HUES6 (cell line): Measurements from ENCODE around the gene CXXC5.
A peak's percentile ranks its signal among the peaks of the same experiment; 100 is the strongest.

Experiments used
- H3K27ac ChIP-seq: 2 replicates; pipeline ENCODE4 v1.7.0; 2013; ENCODE audit warnings: low read depth, mild to moderate bottlenecking, low read length, inconsistent platforms
- H3K27me3 ChIP-seq: 2 replicates; pipeline ENCODE4 v1.6.1; 2013; ENCODE audit warnings: low read length; ENCODE audit not compliant: control insufficient read depth, insufficient read depth
- H3K36me3 ChIP-seq: 2 replicates; pipeline ENCODE4 v1.6.1; 2013; ENCODE audit warnings: low read length; ENCODE audit not compliant: control insufficient read depth, insufficient read depth
- H3K4me1 ChIP-seq: 2 replicates; pipeline ENCODE4 v1.6.1; 2013; ENCODE audit warnings: low read length; ENCODE audit not compliant: control insufficient read depth, insufficient read depth
- H3K4me3 ChIP-seq: 2 replicates; pipeline ENCODE4 v1.5.1; 2013; ENCODE audit warnings: low read depth, low read length
- H3K9ac ChIP-seq: one replicate; pipeline ENCODE4 v1.6.1; 2013; ENCODE audit warnings: mild to moderate bottlenecking, low read length
- H3K9me3 ChIP-seq: 2 replicates; pipeline ENCODE4 v1.6.1; 2013; ENCODE audit warnings: low read depth, low read length; ENCODE audit not compliant: control insufficient read depth, insufficient read depth

CXXC5 gene

DNA sequence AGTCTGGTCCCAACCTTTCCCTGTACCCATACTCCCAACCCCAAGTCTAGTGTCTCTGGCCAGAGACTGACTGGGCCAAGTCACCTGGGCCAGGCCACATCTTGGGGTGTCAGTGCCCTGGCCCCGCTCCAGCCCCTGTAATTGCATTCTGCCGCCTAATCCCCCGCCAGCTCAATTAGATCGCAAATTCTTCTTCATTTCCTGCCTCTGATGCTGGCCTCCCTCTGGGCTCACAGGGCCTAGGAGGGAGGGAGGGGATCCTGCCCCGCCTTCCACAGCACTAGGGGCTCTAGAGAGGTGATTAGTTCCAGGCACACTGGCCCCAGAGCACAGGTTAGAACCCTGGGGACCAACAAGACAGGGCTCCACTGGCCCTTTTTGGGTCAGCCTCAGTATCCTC, 5.5 kb downstream of the CXXC5 start:
- Histone ChIP-seq H3K27me3 (no peaks in the 10 kb centered on the region), H3K4me1 (peaks cover 70% of the 10 kb centered on the region), H3K4me3 (peak overlapping the region; percentile 28; the same call in 1 of the 2 replicates), H3K9ac (no peak overlapping the region), H3K9me3 (no peaks in the 10 kb centered on the region), H3K27ac (no peak overlapping the region), H3K36me3 (peaks cover 3% of the 10 kb centered on the region; the same call in 1 of the 2 replicates)

DNA sequence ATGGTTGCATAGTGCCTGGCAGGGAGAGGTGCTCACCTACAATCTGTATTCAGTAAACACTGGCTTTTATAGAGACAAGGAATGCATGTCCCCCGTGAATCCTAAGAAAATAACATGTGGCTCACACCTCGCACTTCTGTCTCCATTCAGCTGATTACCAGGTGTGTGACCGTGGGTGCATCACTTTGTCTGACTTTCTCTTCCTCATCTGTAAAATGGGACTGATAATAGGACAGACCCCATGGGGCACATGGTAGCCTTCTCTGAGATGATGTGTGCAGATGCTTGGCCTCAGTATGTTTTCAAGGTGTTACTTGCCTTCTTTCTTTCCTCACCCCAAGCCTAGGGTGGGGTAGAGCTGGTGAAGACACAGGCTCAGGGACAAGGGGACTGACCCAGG, 6.3 kb downstream of the CXXC5 start:
- peaks cover 3% of the 10 kb centered on the region; the same call in 1 of the 2 replicates for H3K36me3 ChIP-seq
- H3K4me1 ChIP-seq, result peaks cover 79% of the 10 kb centered on the region
- no peak overlapping the region for H3K4me3 ChIP-seq
- no peaks in the 10 kb centered on the region for H3K27me3 ChIP-seq
- no peaks in the 10 kb centered on the region for H3K9me3 ChIP-seq
- H3K27ac ChIP-seq, result no peak overlapping the region
- no peak overlapping the region for H3K9ac ChIP-seq

GRCh38 chr5:139654871-139655491, 6.8 kb downstream of the CXXC5 start:
- peak overlapping the region; percentile 8; the same call in 1 of the 2 replicates for H3K4me3 ChIP-seq
- no peaks in the 10 kb centered on the region for H3K9me3 ChIP-seq
- H3K27me3 ChIP-seq, result no peaks in the 10 kb centered on the region
- peaks cover 84% of the 10 kb centered on the region for H3K4me1 ChIP-seq
- no peak overlapping the region for H3K27ac ChIP-seq
- peaks cover 3% of the 10 kb centered on the region; the same call in 1 of the 2 replicates for H3K36me3 ChIP-seq
- peak overlapping the region; percentile 2 for H3K9ac ChIP-seq

GRCh38 chr5:139655727-139656271, 7.7 kb downstream of the CXXC5 start:
- Histone ChIP-seq H3K27me3 (no peaks in the 10 kb centered on the region), H3K36me3 (peaks cover 3% of the 10 kb centered on the region; the same call in 1 of the 2 replicates), H3K9ac (no peak overlapping the region), H3K4me1 (peaks cover 88% of the 10 kb centered on the region), H3K27ac (no peak overlapping the region), H3K9me3 (no peaks in the 10 kb centered on the region), H3K4me3 (no peak overlapping the region)

DNA sequence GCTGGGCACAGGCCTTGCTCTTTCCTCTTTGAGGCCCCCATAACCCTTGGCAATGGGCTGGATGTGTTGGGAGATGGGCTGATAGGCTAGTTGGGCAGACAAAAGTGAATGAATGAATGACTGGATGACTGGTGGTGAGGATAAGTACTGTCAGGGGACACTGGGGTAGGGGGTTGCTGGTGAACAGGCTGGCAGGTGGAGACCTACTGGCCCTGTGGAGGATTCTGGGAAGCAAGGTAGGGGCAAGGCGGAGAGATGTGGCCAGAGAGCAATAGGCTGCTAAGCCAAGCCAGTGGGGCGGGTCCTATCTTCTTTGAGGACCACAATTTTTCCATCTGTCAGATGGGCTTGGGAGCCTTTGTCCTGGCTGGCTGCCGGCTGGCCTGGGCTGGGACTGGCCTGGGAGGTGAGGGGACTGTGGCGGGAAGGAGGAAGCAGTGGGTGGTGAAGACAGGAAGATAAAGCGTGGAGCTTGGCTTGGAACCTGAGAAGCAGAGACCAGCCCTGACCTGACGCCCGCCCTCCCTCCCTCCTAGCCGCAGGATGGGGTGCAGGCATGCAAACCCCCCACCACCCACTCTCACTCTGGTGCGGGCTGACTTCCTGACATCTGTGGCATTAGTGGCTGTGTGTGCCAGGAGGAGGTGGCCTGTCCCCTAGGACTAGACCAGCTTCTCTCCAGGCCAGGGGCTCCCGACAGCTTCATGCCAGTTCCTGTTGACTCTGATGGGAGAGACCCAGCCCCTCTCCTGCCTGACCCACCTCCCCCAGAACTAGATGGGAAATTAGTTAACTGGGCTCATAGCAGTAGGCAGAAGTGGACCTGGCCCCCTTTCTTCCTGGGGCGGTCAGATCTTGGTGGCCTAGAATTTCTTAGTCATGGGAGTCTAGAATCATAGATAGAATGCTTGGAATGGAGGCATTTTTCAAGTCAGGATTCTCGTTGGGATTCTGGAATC, 9.5 kb downstream of the CXXC5 start:
- Histone ChIP-seq H3K9ac (no peak overlapping the region), H3K36me3 (peaks cover 7% of the 10 kb centered on the region; the same call in 1 of the 2 replicates), H3K27me3 (no peaks in the 10 kb centered on the region), H3K4me1 (peaks cover 82% of the 10 kb centered on the region), H3K4me3 (no peak overlapping the region; the same call in 1 of the 2 replicates), H3K9me3 (no peaks in the 10 kb centered on the region), H3K27ac (no peak overlapping the region)

DNA sequence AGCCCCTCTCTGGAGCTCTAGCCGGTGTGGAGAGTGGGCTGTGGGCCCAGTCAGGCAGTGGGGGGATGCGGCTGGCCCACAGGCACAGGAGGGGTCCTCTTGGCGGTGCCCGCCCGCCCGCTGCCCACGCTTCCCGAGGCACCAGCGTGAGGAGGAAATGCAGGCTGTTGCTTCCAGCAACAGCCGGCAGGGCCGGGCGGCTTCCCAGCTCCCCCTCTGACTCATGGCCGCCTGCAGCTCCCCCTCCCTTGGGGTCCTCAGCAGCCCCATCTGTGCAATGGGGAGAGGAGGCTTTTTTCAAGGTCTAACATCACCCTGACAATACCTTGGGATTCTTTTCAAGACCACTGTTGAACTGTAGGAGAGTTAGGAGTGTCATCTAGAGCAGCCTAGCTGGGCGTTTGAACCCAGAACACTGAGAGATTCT, 10.4 kb downstream of the CXXC5 start:
- no peaks in the 10 kb centered on the region for H3K27me3 ChIP-seq
- H3K4me3 ChIP-seq, result peak overlapping the region; percentile 4; the same call in 1 of the 2 replicates
- H3K27ac ChIP-seq, result no peak overlapping the region
- H3K9me3 ChIP-seq, result no peaks in the 10 kb centered on the region
- H3K9ac ChIP-seq, result no peak overlapping the region
- H3K4me1 ChIP-seq, result peaks cover 82% of the 10 kb centered on the region
- peaks cover 7% of the 10 kb centered on the region; the same call in 1 of the 2 replicates for H3K36me3 ChIP-seq

GRCh38 chr5:139658928-139659667, 10.9 kb downstream of the CXXC5 start:
- Histone ChIP-seq H3K27me3 (no peaks in the 10 kb centered on the region), H3K27ac (no peak overlapping the region; the same call in 1 of the 2 replicates), H3K4me3 (peak overlapping the region; percentile 4; the same call in 1 of the 2 replicates), H3K4me1 (peaks cover 81% of the 10 kb centered on the region), H3K36me3 (peaks cover 7% of the 10 kb centered on the region; the same call in 1 of the 2 replicates), H3K9ac (peak overlapping the region; percentile 36), H3K9me3 (no peaks in the 10 kb centered on the region)

DNA sequence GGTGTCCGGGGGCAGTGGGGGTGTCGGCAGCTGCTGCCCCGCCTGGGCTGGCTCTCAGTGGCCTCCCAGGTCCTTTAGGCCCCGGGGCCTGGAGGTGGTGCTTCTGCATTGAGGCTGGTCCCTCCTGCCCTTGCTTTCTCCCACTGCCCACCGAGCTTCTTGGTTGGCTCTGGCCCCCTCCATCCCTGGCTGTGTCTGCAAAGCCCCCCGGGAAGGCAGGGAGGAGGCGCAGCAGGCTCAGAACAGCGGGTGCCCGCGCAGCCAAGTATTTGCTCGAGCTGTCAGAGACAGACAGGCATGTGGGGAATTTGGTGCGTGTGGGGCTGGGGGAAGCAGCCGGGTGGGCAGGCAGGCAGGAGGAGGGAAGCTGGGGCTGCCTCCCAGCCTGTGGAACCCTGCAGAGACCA, 11.5 kb downstream of the CXXC5 start:
- peaks cover 79% of the 10 kb centered on the region for H3K4me1 ChIP-seq
- peak overlapping the region; percentile 25; the same call in 1 of the 2 replicates for H3K4me3 ChIP-seq
- H3K27ac ChIP-seq, result no peak overlapping the region; the same call in 1 of the 2 replicates
- H3K9ac ChIP-seq, result peak overlapping the region; percentile 36
- H3K36me3 ChIP-seq, result peaks cover 7% of the 10 kb centered on the region; the same call in 1 of the 2 replicates
- no peaks in the 10 kb centered on the region for H3K9me3 ChIP-seq
- H3K27me3 ChIP-seq, result no peaks in the 10 kb centered on the region

- Histone ChIP-seq H3K4me3 (peak overlapping the region; percentile 25; the same call in 1 of the 2 replicates), H3K27ac (no peak overlapping the region; the same call in 1 of the 2 replicates), H3K9ac (peak overlapping the region; percentile 35), H3K36me3 (peaks cover 9% of the 10 kb centered on the region; the same call in 1 of the 2 replicates), H3K27me3 (no peaks in the 10 kb centered on the region), H3K9me3 (no peaks in the 10 kb centered on the region), H3K4me1 (peaks cover 77% of the 10 kb centered on the region)
These were observed 12.2 kb downstream of the CXXC5 start for GRCh38 chr5:139660105-139660922.
